ENCODE data around the gene MAP1LC3A.

MAP1LC3A gene

DNA sequence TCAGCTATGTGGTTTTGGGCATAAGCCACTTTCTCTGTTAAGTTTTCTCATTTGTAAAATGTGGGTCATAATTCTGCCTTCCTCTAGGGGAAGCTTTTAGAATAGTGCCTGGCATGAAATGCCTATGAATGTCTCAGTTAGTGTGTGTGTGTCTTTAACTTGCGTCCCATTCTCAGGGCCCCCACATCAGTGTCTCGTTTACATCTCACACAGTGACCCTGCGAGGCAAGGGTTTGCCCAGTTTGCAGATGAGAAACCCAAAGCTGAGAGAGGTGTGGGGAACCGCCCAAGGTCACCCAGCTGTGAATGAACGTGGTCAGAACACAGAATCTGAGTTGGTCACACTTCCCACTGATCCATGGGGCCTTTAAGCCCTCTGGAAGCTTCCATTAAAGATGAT is 28.2 kb upstream of the MAP1LC3A start:
- no peak for DNase-seq

- DNase-seq: no peak
Observed at GRCh38 chr20:34531608-34532265, 26.8 kb upstream of the MAP1LC3A start.

- DNase-seq: no peak
Observed at GRCh38 chr20:34532320-34532719, 26.2 kb upstream of the MAP1LC3A start.

GRCh38 chr20:34532756-34533155 is 25.8 kb upstream of the MAP1LC3A start:
- no peak for DNase-seq

DNA sequence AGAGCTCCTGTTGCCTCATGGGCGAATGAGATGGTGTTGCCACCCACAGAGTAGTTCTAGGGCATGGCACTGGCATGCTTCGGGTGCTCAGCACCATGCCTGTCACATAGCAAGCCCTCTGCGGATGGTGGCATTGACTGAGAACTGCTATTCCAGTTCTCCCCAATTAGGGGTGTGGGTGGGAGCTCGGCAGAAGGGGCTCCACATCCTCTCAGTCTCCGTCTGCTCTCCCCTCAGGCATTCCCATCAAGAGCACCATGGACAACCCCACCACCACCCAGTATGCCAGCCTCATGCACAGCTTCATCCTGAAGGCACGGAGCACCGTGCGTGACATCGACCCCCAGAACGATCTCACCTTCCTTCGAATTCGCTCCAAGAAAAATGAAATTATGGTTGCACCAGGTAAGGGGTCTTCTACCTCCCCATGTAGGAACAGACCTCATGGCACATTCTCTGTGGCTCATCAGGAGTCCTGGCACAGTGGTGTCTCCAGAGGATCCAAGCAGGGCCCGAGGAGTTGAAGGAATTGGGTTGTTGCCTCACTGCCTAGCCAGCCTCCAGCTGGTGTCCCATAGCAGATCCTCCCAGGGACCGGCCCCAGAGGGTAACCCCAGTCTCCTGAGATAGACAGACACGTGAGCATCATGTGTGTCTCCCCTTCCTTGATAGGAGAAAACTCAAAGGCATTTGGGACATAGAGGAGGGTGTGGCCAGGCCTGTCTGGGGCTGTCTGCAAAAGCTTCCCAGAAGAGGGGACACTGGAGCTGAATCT is 23.9 kb upstream of the MAP1LC3A start:
- no peak for DNase-seq

GRCh38 chr20:34535301-34535840 is 23.1 kb upstream of the MAP1LC3A start:
- no peak for DNase-seq

DNA sequence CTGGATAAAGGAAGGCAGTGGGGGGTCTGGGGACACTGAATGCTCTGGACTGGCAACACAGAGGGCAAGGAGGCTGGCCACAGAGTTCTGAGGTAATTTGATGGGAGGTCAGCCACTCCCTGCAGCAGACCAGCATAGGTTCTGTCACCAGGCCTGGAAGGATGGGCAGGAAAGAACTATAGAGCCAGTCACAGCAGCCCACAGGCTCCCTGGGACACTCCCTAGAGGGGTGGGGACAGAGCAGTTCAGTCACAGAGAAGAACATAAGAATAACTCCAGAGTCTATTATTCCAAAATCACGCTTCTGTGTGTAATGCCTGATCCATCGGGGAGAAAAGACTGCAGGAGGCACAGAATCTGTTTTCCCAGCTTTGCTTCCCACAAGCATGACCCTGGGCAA is 22.7 kb upstream of the MAP1LC3A start:
- no peak for DNase-seq

DNA sequence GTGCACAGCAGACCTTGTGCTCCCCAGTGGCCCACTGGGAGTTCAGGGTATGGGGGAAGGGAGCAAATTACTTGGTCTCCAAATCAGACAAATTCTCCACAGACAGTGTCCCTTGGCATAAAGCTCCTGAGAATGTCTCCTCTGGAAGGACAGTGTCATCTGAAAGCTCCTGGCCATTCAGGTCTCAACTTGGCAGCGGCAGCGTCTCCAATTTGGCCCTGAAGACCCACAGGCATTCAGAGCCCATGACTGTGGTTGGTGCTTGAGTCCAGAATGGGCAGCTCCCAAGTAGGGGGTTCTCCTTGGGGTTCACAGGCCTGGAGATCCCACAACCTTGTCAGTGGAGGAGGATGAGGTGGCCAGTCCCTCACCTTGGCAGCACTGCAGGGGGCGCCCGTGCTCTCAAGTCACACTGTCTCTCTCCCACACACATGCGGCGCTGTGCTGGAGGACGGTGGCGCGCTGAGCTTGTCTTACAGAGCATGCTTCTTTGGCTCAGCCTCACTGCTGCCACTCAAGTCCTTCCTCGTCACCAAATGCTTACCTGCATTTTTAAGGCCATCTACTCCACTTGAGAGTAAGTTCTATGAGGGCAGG is 21.6 kb upstream of the MAP1LC3A start:
- DNase-seq: no peak

DNA sequence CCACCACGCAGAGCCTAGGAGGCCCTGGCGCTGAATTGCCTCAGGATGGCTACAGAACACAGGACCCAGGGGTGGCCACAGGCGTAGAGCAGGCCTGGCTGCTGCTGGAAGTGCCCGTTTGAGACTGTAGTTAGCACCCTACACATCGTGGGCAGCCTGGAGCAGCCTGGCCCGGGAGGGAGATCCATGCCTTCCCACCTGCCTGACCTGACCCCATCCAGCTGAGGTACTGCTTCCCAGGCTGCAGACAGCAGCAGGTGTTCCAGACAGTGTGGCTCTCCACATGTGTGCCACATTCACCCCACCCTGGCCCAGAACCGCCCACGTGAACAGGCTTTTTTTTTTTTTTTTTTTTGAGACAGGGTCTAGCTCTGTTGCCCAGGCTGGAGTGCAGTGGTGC is 20.9 kb upstream of the MAP1LC3A start:
- no peak for DNase-seq

DNA sequence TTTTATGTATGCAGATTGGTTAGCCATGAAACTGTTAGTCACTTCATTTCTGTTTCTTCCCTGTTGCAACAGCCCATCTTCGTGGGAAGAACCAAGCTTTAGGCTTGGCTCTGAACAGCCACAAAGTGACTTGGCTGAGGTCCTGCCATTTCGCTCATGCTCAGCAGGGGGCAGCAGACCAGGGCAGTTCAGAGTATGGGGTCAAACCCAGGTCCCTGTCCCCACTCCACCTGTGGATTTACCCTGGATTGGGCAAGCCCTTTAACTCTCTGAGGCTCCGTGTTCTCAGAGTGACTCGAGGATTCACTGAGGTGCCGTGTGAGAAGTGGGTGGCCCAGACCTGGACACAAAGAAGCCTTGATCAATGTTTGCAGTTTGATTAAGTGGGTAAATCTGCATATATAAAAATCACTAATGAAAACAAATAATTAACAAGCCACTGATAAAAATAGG is 19.8 kb upstream of the MAP1LC3A start:
- DNase-seq: no peak

GRCh38 chr20:34539756-34540155 is 18.8 kb upstream of the MAP1LC3A start:
- no peak for DNase-seq

DNA sequence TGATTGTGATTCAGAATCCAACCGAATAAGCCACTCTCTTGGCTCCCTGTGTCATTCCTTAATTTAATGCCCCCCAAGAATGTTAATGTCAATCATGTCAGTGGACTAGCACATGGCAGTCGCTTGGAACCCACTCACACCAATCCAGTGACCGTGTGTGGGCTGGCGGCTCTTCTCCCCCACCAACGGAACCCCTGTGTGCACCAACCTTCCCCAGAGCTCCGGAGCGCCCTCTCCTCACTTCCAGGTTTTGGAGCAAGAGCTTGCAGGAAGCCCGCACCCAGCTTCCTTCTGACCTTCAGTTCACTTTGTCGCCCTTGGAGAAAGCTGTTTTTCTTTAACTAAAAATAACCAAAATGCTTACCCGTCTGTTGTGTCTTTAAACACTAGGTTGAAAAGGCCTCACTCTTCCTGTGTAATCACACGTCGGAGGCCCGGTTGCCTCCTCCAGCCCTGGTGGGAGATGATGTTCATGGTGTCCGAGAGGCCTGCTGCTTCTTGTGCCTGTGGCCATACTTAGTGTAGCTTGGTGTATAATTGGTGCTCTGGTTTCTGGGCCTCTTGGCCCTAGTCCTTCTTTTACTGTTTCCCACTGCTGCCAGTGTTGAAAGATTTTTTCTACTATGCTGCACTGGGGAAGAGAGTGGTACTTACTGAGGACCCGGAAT is 17.8 kb upstream of the MAP1LC3A start:
- no peak for DNase-seq

DNA sequence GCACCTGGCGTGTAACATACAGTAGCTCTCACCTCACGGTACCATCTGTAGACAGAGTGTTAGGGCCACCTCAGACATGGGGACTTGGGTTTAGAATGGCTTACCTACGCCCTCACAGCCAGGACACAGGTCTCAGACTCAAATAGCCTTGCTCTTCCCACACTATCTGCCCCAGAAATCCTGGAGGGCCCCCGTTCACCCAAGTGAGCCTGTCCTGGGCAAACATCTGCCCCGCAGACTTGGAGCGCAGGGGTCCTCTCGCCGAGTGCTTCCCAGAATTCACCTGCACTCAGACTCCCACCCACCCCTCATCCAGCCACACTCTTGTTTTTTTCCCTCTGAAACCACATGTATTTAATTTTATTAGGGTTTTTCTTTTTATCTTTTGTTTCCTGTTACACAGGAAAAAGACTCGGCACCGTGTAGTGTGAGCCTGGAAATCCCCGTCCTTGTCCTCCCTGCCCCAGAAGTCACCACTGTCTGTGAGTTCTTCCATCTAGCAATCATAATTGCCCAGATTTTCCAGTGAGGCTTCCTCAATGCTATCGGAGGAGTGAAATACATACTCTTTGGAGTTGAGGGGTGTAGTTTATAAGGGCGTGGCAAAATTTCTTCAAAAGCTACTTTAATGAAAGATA is 17.1 kb upstream of the MAP1LC3A start:
- no peak for DNase-seq

DNA sequence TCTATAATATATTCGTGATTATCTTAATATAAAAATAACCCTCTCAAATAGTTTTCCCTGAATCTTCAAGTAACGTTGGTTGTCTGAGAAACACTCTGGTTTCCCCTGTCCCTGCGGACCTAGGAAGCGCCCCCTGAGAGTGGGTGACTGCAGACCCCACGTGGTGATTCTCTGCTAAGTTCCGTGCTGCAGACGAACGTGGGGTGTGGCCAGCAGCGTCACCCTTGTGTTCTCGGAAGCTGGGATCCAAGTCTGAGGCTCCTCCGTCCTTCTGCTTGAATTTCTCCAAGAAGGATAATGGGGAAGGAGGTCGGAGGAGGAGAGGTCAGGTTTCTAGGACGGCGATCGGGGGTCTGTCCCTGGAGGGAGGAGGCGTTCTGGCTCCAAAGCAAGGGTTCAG is 16.6 kb upstream of the MAP1LC3A start:
- DNase-seq: no peak

DNA sequence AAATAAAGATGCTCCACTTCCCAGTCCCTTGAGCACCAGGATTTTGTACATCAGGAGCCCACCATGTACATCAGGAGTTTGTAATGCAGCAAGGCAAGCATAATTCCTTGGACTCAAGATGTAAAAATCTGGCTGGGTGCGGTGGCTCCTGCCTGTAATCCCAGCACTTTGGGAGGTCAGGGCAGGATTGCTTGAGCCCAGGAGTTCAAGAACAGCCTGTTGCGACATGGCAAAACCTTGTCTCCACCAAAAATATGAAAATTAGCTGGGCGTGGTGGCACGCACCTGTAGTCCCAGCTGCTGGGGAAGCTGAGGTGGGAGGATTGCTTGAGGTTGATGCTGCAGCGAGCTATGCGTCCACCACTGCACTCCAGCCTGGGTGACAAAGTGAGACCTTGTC is 16.1 kb upstream of the MAP1LC3A start:
- DNase-seq: no peak

- no peak for DNase-seq
Observed at GRCh38 chr20:34543463-34544056, 15.0 kb upstream of the MAP1LC3A start.

GRCh38 chr20:34544109-34544796 is 14.3 kb upstream of the MAP1LC3A start:
- no peak for DNase-seq

- DNase-seq: no peak
Observed at GRCh38 chr20:34546751-34547181, 11.8 kb upstream of the MAP1LC3A start.

- no peak for DNase-seq
Observed at GRCh38 chr20:34547844-34548613, 10.5 kb upstream of the MAP1LC3A start.

DNA sequence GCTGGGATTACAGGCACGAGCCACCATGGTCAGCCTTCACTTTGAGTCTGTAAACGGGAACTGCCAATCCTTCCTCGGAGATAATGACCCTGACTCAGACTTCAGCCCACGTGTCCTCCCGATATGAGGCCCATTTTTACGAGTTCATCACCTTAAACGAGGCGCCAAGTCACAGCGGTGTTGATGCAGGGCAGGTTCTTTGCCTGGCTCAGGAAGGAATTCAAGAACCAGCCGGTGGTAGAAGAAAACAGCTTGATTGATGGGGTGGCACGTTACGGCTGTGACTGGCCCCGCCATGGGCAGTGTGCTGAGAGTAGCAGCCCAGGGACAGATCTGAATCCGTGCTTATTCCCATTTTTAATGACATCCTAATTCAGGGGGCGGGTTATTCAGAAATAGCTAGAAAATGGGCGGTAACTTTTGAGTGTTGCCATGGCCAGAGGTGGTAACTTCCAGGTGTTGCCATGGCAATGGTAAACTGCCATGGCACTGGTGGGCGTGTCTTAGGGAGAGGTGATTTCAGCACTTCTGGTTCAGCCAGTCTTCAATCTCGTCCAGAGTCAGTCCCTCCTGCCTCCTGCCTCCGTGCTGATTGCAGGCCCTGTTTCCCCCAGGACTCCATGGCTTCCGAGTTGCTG is 9.1 kb upstream of the MAP1LC3A start:
- no peak for DNase-seq
